Activated CD8-positive, alpha-beta memory T cell treated with anti-CD3 and anti-CD28 coated beads for 4 hours (primary cell): ENCODE results near the gene OGFOD3.
"Not testable (repeated sequence)": the region's sequence is repeated elsewhere in the genome, so short reads cannot be mapped to it uniquely, and the experiment has no call there.

Experiments used
- DNase-seq, 2 donors: peaks; one replicate each; pipeline ENCODE4 v3.0.0-alpha.2; 2020; ENCODE audit warnings: low read depth in 2 of 2

The OGFOD3 gene

DNA sequence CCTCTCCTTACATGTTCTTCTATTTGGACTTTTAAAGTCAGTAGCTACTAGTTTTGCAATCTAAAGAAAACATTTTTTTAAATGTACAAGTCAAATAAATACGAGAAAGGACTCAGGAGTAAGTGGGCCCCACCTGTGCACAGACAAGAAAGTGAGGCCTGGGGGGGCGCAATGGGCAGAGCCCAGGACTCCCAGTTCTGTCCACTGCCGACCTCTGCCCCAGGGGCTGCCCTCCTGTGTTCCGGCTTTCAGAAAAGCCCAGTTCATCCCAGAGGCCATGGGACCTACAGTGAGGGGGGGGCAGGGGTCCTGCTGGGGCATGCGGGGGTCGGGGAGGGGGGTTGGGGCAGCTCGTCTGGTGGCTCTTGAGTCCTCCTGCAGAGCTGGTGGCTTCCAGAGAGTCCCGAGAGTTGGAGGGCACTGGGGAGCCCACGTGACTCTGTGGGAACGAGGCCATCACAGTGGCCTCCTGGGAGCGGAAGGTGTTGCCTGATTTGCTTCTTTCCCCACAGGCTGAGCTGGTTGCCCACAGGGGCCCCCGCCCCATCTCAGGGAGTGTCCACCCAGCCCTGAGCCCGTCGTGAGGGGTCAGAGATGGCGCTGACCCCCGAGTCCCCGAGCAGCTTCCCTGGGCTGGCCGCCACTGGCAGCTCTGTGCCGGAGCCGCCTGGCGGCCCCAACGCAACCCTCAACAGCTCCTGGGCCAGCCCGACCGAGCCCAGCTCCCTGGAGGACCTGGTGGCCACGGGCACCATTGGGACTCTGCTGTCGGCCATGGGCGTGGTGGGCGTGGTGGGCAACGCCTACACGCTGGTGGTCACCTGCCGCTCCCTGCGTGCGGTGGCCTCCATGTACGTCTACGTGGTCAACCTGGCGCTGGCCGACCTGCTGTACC, 44.4 kb downstream of the OGFOD3 start:
- DNase-seq: no peak

DNA sequence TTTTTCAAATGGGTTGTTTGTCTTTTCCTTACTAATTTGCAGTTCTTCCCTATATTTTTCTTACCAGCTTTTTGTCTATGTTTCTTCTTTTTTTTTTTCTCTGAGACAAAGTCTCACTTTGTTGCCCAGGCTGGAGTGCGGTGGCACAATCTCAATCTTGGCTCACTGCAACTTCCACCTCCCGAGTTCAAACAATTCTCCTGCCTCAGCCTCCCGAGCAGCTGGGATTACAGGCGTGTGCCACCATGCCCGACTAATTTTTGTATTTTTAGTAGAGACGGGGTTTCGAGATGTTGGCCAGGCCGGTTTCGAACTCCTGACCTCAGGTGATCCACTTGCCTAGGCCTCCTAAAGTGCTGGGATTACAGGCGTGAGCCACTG, 45.3 kb downstream of the OGFOD3 start:
- DNase-seq: not testable (repeated sequence)

DNA sequence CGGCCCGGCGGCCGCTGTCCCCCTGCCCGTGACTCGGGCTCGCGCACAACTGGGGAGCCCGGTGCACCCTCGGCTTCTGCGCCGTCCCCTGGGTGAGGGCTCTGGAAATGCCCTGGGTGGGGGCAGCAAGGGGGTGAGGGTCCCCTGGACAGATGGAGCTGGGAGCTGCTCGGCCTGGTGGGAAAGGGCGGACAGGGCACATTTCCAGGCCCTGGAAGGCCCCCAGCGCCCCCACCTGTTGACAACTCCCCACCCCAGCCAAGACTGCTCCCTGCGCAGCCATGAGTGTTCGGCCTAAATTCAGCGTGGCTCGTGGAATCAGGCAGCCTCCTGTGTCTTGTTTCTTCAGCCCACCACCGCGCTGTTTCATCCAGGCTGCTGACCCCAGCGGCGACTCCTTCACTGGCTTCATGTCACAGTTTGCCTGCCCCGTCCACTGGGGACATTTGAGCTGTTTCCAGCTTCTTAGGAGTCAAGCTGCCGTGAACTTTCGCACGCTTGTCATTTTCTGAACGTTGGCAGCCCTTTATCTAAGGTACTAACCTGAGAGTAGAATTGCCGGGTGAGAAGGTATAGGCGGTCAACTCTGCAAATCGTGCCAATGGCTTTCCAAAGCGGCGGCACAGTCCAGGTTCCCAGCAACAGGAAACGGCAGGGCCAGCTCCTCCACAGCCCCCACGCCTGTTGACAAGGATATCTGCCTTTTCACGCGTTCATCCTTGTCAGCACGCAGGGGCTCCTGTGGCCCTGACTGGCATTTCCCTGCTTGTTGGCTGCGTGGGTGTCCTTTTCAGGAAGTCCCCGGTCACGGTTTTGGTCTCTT, 45.9 kb downstream of the OGFOD3 start:
- DNase-seq: no peak

DNA sequence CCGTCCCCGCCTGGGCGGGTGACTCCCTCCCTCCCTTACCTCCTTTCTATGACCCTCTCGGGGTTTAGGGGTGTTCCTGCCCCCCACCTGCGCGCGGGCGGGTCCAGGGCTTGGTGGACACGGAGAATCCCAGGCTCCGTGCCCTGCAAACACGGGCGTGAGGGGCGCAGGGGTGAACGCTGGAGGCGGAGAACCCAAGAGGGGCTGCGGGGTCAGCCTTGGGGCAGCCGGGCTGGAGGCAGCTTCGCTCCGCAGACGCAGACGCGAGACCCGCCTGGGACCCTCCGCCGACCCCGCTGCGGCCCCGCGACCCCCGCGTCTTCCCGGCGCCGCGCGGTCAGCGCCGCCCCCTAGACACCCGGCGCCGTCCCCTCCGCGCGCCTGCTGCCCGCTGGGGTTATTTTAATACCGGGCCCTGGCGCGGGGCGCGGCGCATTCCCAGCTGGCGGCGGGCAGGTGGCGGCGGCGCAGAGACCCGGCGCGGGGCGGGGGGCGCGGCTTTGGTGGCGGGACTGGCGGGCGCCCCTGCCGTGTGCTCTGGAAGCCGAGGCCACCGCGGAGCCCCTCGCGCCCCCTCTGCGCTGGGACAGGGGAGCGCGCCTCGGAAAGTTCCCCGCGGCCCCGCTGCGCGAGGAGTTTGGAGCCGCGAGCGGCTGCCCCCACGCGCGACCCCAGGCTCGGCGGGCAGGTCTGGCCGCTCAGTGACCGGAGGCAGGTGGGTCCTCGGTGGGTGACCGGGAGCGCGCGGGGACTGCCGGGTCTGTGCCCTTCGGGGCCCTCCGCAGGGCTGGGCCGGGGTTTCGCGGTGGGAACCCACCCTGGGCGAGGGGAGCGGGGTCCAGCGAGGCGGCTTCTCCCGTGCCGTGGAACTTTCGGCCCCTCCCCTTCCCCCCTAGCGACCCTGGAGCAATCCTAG, 46.8 kb downstream of the OGFOD3 start, which contains the start of gene UTS2R:
Gene UTS2R (plus strand): TSS at position 433 of the 916 bp plus-strand sequence. CDS start 2,560 bp downstream, outside the sequence.
- DNase-seq: no peak

DNA sequence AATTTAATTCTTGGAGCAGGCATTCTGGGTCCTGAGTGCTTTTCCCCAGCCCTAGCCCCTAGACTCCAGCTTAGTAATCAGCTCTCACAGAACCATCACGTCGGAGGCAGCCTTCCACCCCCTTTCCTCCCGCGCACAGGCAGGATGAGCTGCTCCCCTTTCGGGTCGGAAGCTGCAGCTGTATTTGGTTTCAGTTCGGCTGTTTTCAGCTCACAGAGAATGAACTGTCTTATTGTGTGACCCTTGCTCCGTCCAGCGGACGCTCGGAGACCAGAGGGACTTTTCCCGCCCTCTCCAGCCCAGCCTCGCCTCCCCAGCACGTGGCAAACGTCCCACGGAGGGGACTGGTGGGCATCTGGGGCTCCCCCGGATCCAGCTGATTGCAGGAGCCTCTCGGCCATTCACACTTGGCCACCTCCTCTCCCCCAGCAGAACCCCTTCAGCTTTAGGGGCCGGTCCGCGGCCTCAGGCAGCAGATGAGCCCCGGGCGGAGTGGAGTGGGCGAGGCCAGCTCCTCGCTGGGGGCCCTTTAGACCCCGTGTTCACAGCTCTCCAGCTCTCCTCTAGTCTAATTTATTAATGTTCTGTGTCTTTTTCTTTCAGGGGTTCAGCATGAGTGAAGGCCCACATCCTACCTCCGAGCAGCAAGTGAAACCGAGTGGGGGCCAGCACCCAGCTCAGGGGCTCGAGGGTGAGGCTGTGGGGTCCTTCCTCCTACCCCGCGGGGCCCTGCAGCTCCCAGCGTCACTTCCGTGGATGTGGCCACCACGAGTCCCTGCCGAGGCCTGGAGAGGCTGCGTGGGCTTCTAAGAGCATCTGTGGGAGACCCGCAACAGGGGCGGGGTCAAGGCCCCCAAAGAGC, 47.7 kb downstream of the OGFOD3 start:
- DNase-seq: no peak

DNA sequence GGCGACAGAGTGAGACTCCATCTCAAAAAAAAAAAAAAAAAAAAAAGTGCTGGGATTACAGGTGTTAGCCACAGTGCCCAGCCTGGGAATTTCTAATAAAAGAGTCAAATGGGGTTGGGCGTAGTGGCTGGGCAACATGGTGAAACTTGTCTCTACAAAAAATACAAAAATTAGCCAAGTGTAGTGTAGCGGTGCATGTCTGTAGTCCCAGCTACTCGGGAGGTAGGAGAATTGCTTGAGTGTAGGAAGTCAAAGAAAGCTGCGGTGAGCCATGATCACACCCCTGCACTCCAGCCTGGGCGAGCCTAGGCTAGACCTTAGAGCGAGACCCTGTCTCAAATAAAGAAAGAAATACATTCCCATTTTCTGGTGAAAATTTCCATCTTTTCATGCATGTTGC, 49.2 kb downstream of the OGFOD3 start:
- no peak for DNase-seq

DNA sequence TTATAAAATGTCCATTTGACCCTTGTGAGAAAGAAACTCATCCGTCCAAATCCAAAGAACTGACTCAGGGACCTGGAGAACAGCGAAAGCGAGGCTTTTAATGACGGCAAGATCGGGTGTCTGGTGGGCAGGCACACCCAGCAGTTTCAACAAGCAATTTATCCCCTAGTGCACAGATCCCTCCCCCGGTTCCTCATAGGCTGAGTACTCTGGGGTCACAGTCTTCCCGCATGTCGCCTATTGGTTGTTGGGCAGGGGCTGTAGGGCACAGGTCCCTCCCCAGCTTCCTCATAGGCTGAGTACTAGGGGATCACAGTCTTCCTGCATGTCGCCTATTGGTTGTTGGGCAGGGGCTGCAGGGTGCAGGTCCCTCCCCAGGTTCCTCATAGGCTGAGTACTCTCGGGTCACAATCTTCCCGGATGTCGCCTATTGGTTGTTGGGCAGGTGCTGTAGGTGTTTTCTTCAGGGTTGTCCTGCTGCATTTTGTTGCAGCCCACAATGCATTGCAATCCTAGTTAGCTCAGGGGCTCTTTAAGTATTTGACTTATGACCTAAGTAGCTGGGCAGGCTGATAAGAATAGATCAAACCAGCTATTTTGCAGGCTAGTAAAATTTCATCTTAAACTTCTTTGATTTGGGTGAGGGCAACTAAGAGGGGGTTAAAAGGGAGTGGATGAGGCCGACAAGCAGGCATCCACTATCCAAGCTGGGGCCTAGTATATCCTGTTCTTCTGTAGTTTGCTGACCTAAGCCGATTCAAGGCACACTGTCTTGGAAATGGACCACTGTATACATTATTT, 50.5 kb downstream of the OGFOD3 start:
- DNase-seq: no peak

DNA sequence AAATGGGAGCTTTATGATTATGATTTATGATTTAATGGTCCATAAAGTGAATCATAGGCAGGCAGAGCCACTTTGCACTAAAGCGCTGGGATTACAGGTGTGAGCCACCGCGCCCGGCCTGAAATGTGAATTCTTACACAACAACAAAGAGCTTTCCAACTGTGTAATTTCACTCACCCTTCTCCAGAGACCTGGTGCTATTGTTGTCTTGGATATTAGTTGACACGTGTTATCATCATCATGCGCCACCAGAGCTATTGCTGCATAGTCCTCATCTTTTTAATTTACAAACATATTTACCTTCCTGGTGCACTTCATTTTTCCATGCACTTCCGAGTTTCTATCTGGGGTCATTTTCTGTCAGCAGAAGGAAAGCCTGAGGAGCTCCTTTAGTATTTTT, 51.6 kb downstream of the OGFOD3 start:
- no peak for DNase-seq

DNA sequence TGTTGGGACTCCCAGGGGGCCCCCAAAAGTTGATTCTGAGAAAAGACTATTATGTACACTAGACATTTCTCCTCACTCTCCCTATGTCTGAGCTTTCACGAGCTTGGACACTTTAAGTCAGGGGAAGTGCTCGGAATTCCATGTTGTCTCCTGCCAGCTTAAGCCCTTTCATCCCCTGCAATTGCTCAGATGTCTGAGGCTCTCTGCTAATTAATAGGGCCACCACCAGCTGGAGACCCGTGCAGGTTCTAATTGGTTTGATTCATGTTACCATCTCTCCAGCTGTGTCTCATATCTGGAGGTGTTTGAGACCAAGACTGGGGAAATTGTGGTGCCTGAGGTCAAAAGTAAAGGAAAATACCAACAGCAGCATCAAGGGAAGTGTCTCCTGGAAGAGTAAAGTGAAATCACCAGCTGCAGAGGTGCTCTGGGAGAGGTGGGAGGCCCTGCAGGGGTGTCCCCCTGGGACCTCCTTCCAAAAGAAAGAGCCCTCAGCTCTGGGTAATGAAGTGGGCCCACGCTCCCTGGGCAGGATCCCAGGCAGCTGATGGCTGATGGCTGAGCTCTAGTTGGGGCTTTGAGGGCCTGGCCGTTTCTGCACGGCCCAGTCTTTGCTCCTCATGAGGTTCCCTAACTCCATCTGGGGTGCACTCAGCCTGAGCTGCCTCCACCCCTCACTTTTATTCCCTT, 52.6 kb downstream of the OGFOD3 start:
- DNase-seq: no peak

DNA sequence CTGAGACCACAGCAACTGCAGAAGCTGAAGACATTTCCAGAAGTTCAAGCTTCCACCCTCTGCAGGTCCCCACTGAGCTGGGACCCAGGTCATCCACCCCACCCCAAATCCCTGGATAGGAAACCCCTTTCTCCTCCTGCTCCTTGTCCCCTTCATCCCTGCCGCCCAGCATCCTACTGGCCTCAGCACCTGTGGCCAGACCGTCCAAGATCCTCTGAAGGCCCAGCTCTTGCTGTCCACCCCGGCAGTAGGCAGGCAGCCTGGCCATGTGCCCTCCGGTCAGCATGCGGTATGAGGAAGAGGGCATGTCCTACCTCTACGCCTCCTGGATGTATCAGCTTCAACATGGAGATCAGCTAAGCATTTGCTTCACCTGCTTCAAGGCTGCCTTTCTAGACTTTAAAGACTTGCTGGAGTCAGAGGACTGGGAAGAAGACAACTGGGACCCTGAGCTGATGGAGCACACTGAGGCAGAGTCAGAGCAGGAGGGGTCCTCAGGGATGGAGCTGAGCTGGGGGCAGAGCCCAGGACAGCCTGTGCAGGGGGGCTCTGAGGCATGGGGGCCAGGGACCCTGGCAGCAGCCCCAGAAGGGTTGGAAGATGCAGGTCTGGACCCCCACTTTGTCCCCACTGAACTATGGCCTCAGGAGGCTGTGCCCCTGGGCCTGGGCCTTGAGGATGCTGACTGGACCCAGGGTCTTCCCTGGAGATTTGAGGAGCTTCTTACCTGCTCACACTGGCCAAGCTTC, 56.3 kb downstream of the OGFOD3 start:
- DNase-seq: no peak

DNA sequence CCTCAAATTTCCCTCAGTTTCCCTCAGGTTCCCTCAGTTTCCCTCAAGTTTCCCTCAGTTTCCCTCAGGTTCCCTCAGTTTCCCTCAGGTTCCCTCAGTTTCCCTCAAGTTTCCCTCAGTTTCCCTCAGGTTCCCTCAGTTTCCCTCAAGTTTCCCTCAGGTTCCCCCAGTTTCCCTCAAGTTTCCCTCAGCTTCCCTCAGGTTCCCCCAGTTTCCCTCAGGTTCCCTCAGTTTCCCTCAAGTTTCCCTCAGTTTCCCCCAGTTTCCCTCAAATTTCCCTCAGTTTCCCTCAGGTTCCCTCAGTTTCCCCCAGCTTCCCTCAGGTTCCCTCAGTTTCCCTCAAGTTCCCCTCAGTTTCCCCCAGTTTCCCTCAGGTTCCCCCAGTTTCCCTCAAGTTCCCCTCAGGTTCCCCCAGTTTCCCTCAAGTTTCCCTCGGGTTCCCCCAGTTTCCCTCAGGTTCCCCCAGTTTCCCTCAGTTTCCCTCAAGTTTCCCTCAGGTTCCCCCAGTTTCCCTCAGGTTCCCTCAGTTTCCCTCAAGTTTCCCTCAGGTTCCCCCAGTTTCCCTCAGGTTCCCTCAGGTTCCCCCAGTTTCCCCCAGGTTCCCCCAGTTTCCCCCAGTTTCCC, 58.8 kb downstream of the OGFOD3 start:
- not testable (repeated sequence) for DNase-seq

DNA sequence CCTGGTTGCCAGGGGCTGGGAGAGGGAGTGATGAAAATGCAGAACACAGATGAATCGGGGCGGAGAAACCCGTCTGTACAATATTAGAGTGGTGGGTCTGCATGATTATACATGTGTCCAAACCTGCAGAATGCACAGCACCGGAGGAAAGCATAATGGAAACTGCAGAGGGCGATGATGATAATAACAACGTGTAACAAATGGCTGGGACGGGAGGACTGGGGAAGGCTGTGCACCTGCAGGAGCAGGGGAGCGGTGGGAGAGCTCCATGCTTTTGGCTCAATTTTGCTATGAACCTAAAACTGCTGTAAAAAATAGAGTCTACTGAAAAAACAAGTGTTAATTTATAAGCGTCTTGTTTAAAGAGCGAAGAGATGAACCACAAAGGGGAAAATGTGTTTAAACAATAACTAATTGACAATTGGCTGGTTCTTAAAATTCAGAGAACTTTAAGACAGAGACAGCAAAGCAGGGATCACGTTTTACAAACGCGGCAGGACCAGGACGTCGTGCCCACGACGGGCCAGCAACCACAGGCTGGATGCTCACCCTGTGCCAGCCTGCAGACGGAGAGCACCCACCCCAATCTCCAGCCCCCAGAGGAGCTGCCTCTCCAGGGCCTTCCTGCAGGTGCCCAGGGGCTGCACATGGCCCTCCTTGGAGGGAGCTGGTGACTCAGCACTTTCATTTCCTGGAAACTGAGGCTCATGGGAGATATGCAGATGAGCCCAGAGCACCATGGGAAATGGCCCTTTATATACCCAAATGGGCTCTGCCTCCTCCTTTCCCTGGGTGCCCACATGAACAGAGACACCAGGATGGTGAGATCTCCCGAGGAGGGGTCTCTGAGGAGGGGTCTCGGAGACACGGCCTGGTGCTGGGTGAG, 59.7 kb downstream of the OGFOD3 start, which contains the start of gene TEX19:
Gene TEX19 (plus strand): TSS at position 783 of the 886 bp plus-strand sequence. CDS start 2,904 bp downstream, outside the sequence.
- DNase-seq: no peak

DNA sequence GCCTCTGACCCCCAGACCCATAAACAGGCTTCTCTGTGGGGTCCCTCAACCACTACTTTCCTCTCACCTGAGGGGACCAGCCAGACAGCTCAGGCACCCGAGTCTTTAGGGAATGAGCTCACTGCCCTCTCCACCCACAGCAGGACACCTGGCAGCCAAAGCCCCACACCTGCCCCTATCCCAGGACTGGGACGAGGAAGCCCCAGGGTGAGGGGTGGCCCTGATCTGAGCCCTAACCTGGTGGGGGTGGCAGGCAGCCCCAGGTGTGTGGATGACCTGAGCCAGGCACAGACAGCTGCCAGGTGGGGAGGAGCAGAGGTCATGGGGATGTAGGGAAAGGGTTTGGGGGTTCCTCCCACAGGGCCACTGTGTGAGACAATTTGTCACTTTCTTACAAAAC, 61.0 kb downstream of the OGFOD3 start:
- no peak for DNase-seq

DNA sequence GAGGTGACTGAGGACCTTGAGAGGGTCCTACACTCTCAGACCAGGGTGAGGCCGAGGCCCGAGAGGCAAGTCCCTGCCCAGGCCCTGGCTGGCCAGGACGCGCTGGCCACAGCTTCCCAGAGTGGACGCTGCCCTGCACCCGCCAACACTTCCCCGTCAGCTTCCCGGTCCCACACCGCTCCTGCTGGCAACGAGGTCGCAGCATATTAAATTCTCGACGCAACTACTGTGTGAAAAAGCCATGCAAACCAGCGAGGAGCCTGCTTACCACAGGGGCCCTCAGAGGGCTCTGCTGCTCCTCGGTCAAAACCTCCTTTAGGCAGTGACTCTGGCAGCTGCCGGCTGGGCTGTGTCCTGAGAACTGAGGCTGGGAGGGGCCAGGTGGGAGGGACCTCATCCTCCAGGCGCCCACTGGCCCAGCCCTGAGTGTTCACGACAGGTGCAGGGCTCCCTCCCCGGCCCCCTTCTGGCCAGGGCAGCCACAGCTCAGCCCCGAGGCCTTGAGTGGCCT, 61.5 kb downstream of the OGFOD3 start:
- no peak for DNase-seq

DNA sequence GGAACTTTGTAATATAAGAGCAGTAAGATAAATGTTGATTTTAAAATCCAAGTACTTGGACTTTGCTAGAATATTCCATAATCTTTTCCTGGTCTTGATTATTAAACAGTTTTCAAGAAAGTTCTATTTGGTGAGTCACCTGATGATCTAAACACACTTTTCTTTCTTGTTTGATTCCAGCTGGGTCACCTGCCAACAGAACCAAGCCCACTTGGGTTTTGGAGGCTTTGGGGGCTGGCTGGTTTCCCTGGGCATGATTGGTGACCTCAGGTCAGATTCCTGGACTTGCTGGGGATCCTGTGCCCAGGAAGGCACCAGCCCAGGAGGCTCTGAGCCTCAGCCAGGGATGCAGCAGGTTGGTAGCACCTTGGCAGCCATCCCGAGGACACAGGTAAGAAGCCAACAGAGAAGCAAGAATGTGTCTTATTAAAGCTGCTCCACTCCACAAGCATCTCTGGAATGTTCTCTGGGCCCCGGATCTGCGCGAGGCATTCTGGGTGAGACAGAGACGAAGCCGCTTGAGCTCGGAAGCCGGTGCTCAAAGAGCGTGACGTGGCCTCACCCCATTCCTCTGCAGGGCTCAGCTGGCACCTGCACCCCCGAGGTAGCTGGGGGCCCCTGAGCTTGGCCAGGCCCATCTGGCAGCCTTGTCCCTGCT, 62.5 kb downstream of the OGFOD3 start:
- DNase-seq: no peak

DNA sequence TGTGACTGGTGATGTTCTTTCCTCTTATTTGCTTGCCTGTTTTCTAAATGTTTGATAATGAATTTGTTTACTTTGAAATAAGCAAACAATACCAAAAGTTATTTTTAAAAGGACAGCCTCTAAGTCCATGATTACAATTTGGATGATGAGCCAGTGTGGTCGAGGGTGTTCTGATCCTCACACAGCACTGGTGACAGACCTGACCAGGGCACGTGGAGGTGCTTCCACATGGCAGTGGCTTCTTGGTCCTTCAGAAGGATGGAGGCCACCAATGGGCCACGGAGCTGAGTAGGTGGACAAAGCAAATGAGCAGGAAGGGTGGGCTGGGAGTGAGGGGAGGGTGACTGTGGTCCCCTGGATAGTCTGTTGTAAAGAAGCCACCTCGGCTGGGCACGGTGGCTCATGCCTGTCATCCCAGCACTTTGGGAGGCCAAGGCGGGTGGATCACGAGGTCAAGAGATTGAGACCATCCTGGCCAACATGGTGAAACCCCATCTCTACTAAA, 63.5 kb downstream of the OGFOD3 start:
- DNase-seq: no peak
